Parathyroid adenoma (tissue), 2 donors: ENCODE measurements around the gene FUT6.

ENCODE experiments used
- H2AFZ ChIP-seq: fragments of 300-600 bp; sonication (generic); one replicate; pipeline ENCODE4 v1.7.0; 2017; ENCODE audit warnings: antibody characterized with exemption, mild to moderate bottlenecking
- H3K27ac ChIP-seq: fragments of 300-600 bp; sonication (generic); one replicate; pipeline ENCODE4 v1.7.0; 2017
- H3K27me3 ChIP-seq: fragments of 300-600 bp; sonication (generic); one replicate; pipeline ENCODE4 v1.7.0; 2017; ENCODE audit warnings: low read length; ENCODE audit not compliant: control insufficient read depth, insufficient read depth
- H3K36me3 ChIP-seq: fragments of 300-600 bp; sonication (generic); one replicate; pipeline ENCODE4 v1.7.0; 2017; ENCODE audit warnings: low read length; ENCODE audit not compliant: control insufficient read depth, insufficient read depth
- H3K4me1 ChIP-seq: fragments of 300-600 bp; sonication (generic); one replicate; pipeline ENCODE4 v1.7.0; 2017; ENCODE audit warnings: control low read depth
- H3K4me2 ChIP-seq: fragments of 300-600 bp; sonication (generic); one replicate; pipeline ENCODE4 v1.7.0; 2017; ENCODE audit warnings: low read length
- H3K4me3 ChIP-seq: fragments of 300-600 bp; sonication (generic); one replicate; pipeline ENCODE4 v1.7.0; 2017; ENCODE audit warnings: low read depth, low read length
- H3K79me2 ChIP-seq: fragments of 300-600 bp; sonication (generic); one replicate; pipeline ENCODE4 v1.7.0; 2017; ENCODE audit warnings: control low read depth
- H3K9ac ChIP-seq: fragments of 300-600 bp; sonication (generic); one replicate; pipeline ENCODE4 v1.7.0; 2017; ENCODE audit warnings: mild to moderate bottlenecking
- H3K9me3 ChIP-seq: fragments of 300-600 bp; sonication (generic); one replicate; pipeline ENCODE4 v1.7.0; 2017; ENCODE audit warnings: low read length; ENCODE audit not compliant: control insufficient read depth
- CTCF ChIP-seq: fragments of 300-600 bp; sonication (generic); IDR thresholded peaks from one replicate; pipeline ENCODE4 v1.7.0; 2017; ENCODE audit warnings: antibody characterized with exemption, mild to moderate bottlenecking
- donor health status: primary hyperparathyroidism.

FUT6 gene

GRCh38 chr19:5865772-5866171, 26.3 kb upstream of the FUT6 start:
- H3K9me3 ChIP-seq: no peaks in the 10 kb centered on the region
- no peaks in the 10 kb centered on the region for H3K4me1 ChIP-seq
- no peak overlapping the region for H3K9ac ChIP-seq
- no peak overlapping the region for H2AFZ ChIP-seq
- no peak overlapping the region for H3K4me3 ChIP-seq
- H3K27me3 ChIP-seq: no peaks in the 10 kb centered on the region
- H3K4me2 ChIP-seq: no peak overlapping the region
- no peaks in the 10 kb centered on the region for H3K36me3 ChIP-seq
- no peak overlapping the region for H3K27ac ChIP-seq
- no peaks in the 10 kb centered on the region for H3K79me2 ChIP-seq
- TF ChIP-seq CTCF: no peak

GRCh38 chr19:5864725-5865486, 25.4 kb upstream of the FUT6 start:
- Histone ChIP-seq H3K4me1 (no peaks in the 10 kb centered on the region), H3K79me2 (no peaks in the 10 kb centered on the region), H3K9me3 (no peaks in the 10 kb centered on the region), H3K27me3 (no peaks in the 10 kb centered on the region), H3K4me3 (no peak overlapping the region), H3K9ac (no peak overlapping the region), H3K36me3 (no peaks in the 10 kb centered on the region), H3K4me2 (no peak overlapping the region), H2AFZ (no peak overlapping the region), H3K27ac (no peak overlapping the region)
- TF ChIP-seq CTCF: no peak

- H3K27ac ChIP-seq: no peak overlapping the region
- H2AFZ ChIP-seq: no peak overlapping the region
- H3K4me1 ChIP-seq: no peaks in the 10 kb centered on the region
- H3K4me3 ChIP-seq: no peak overlapping the region
- no peaks in the 10 kb centered on the region for H3K36me3 ChIP-seq
- TF ChIP-seq CTCF: no peak
- H3K4me2 ChIP-seq: no peak overlapping the region
- no peaks in the 10 kb centered on the region for H3K79me2 ChIP-seq
- no peaks in the 10 kb centered on the region for H3K27me3 ChIP-seq
- H3K9ac ChIP-seq: no peak overlapping the region
- no peaks in the 10 kb centered on the region for H3K9me3 ChIP-seq
Measured at GRCh38 chr19:5864013-5864720, 24.7 kb upstream of the FUT6 start.

- H3K4me3 ChIP-seq: no peak overlapping the region
- H3K9me3 ChIP-seq: no peaks in the 10 kb centered on the region
- no peaks in the 10 kb centered on the region for H3K27me3 ChIP-seq
- TF ChIP-seq CTCF: no peak
- no peaks in the 10 kb centered on the region for H3K79me2 ChIP-seq
- H3K27ac ChIP-seq: no peak overlapping the region
- no peak overlapping the region for H3K9ac ChIP-seq
- no peak overlapping the region for H3K4me2 ChIP-seq
- H2AFZ ChIP-seq: no peak overlapping the region
- H3K4me1 ChIP-seq: no peaks in the 10 kb centered on the region
- H3K36me3 ChIP-seq: no peaks in the 10 kb centered on the region
Measured at GRCh38 chr19:5863030-5863665, 23.6 kb upstream of the FUT6 start.
